Epithelial cell of proximal tubule (primary cell): ENCODE results near the gene SPECC1L. TPM values are rescaled to one million over a fixed set of nuclear protein-coding genes. Genes with fewer than 3 reads are reported as not detected.

ENCODE experiments used
- DNase-seq: peaks from one replicate; pipeline ENCODE4 v3.0.0-alpha.2; 2011; ENCODE audit warnings: low read depth
- H3K4me3 ChIP-seq: 2 replicates; pipeline ENCODE4 v1.5.1; 2011; ENCODE audit warnings: low read depth, mild to moderate bottlenecking, low read length
- CTCF ChIP-seq: conservative IDR thresholded peaks from 2 replicates; pipeline ENCODE4 v1.5.1; 2012; ENCODE audit warnings: low read depth, mild to moderate bottlenecking, low read length
- total RNA-seq: library from RNA; depleted of rRNA; stranded (reverse); fragments of >200 nt; gene quantifications from 2 replicates; pipeline ENCODE4 v1.2.3, GENCODE V29; 2015

Gene SPECC1L
- total RNA-seq, 1 donor from 2014 or later: 22.7 TPM

- no peak overlapping the region for H3K4me3 ChIP-seq
- DNase-seq: no peak
- no peak for TF ChIP-seq CTCF
Observed at GRCh38 chr22:24417200-24417599, 146.6 kb downstream of the SPECC1L start.

DNA sequence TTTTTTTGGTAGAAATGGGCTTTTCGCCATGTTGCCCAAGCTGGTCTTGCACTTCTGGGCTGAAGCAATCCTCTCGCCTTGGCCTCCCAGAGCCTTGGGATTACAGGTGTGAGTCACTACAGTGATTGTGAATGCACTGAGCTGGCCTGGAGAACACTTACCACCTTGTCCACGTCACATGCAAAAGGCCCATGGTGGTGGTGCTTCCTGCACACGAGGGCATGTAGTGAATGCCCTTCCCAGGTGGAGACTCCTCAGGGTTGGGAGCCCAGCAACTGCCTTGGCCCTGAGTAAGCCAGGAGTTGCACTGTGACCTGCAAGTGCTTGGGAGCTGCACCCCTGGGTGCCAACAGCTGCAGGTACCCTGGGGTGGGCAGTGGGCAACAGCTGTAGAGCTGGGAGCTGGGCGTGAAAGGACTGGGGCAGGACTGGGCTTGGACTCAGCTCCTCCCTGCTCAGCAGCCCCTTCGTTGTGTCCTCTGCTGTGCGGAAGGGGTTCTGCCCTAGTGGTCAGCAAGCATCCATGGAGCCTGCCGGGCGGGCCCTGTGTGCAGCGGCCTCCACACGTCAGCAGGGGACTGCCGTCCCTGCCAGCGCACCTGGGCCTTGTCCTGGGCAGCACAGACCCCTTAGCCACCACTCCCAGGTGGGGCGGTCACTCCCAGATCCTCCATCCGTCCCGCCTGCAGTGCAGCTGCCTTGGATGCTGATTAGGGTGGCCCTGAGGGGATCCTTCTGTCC, 147.4 kb downstream of the SPECC1L start:
- TF ChIP-seq CTCF: no peak
- no peak overlapping the region for H3K4me3 ChIP-seq
- no peak for DNase-seq

DNA sequence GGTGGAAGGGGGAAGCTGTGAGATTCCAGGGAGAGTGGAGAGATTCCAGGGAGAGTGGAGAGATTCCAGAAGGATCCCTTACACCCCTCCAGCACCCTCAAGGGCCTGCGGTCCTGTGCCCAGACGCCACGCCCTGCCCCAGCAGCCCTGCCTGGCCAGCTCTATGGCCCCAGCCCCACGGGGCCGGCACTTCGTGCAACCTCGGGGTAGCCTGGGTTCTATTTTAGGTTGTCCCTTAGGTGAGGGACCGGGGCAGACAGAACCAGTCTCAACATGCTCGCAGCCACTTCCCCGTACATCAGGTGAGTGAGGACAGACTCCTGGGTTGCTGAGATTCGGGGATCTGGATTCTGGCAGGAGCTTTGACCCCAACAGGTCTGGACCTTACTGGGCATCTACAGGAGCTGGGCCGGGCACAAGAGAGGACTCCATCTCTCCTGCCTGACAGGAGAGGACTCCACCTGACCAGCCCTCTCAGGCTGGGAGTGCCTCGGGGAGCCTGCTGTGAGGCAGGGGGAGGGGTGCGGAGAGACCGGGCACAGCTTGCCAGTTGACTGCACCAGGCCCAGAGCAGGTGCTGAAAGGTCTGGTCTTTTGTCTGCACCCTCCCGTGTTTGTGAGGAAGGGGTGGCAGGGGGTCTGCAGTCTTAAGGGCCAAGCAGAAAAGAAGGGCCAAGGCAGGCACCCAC, 148.3 kb downstream of the SPECC1L start:
- TF ChIP-seq CTCF: no peak
- no peak for DNase-seq
- H3K4me3 ChIP-seq: no peak overlapping the region

GRCh38 chr22:24419475-24419850, 148.8 kb downstream of the SPECC1L start:
- TF ChIP-seq CTCF: no peak
- no peak overlapping the region for H3K4me3 ChIP-seq
- no peak for DNase-seq

GRCh38 chr22:24420072-24420976, 149.7 kb downstream of the SPECC1L start:
- TF ChIP-seq CTCF: no peak
- no peak overlapping the region for H3K4me3 ChIP-seq
- no peak for DNase-seq

DNA sequence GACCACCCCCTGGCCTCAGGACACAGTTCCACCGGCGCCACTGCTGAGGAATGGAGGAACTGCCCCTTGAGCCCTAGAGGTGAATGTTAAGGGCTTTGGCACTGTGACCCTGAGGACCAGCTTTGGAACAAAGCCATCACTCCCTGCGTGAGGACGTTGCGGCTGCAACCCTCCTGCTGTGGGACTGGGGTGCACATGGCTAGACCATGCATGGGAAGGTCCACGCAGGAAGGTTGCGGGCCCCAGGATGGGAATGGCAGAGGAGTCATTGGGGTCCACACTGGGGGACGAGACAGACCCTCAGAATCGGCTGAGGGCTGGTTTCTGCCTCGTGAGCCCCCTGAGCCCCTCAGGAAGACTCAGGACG, 150.3 kb downstream of the SPECC1L start:
- no peak overlapping the region for H3K4me3 ChIP-seq
- no peak for TF ChIP-seq CTCF
- DNase-seq: no peak
